ENCODE data around the gene TTC3. TPM values are rescaled to one million over a fixed set of nuclear protein-coding genes. Genes with fewer than 3 reads are reported as not detected.
A peak's percentile ranks its signal among the peaks of the same experiment; 100 is the strongest.
"Not testable (repeated sequence)": the region's sequence is repeated elsewhere in the genome, so short reads cannot be mapped to it uniquely, and the experiment has no call there.

The TTC3 gene
- 100 to 1,000 TPM in 1 of 2 donors, 10 to 100 TPM in 1; 63.6 to 111 TPM for total RNA-seq

GRCh38 chr21:37072988-37073416, at the start of gene TTC3, which contains the start of gene PIGP:
Gene TTC3 (plus strand): TSS chr21:37073254. CDS start chr21:37087258, 14,004 bp downstream.
Gene PIGP (minus strand): TSS chr21:37073071. CDS start chr21:37072515, 556 bp downstream.
- Histone ChIP-seq H3K27ac (peak within 1 kb of the TSS; percentile 95 to 100), H3K27me3 (no peaks in the 10 kb centered on the region), H3K36me3 (peaks cover 12% of the 10 kb centered on the region), H3K4me3 (peak within 1 kb of the TSS; percentile 83), H3K4me1 (peaks cover 0 to 23% of the 10 kb centered on the region in 2 donors), H3K9me3 (no peaks in the 10 kb centered on the region)
- TF ChIP-seq CTCF (IDR thresholded peaks at IDR 0.05): no peak
- DNase-seq (ENCODE audit: low spot score): peak; percentile 92

- no peaks in the 10 kb centered on the region for H3K36me3 ChIP-seq
- no peaks in the 10 kb centered on the region for H3K4me1 ChIP-seq
- no peaks in the 10 kb centered on the region for H3K9me3 ChIP-seq
- no peak overlapping the region for H3K27ac ChIP-seq
- TF ChIP-seq CTCF (IDR thresholded peaks at IDR 0.05): no peak
- H3K27me3 ChIP-seq: no peaks in the 10 kb centered on the region
- DNase-seq (ENCODE audit: low spot score): peak; percentile 2
- no peak overlapping the region for H3K4me3 ChIP-seq
These were observed 46.6 kb upstream of the TTC3 start for GRCh38 chr21:37026499-37026898.

- Histone ChIP-seq H3K9me3 (no peaks in the 10 kb centered on the region), H3K4me3 (no peak overlapping the region), H3K36me3 (no peaks in the 10 kb centered on the region), H3K27ac (no peak overlapping the region), H3K27me3 (no peaks in the 10 kb centered on the region), H3K4me1 (no peaks in the 10 kb centered on the region)
- no peak for TF ChIP-seq CTCF (IDR thresholded peaks at IDR 0.05)
- DNase-seq (ENCODE audit: low spot score): peak; percentile 50
These were observed 44.5 kb upstream of the TTC3 start for GRCh38 chr21:37028570-37028969.

- H3K27ac ChIP-seq: no peak overlapping the region
- no peak for TF ChIP-seq CTCF (IDR thresholded peaks at IDR 0.05)
- no peaks in the 10 kb centered on the region for H3K4me1 ChIP-seq
- H3K36me3 ChIP-seq: no peaks in the 10 kb centered on the region
- DNase-seq (ENCODE audit: low spot score): no peak
- H3K9me3 ChIP-seq: no peaks in the 10 kb centered on the region
- H3K27me3 ChIP-seq: no peaks in the 10 kb centered on the region
- no peak overlapping the region for H3K4me3 ChIP-seq
These were observed 42.2 kb upstream of the TTC3 start for GRCh38 chr21:37030864-37031263.

GRCh38 chr21:37032293-37032692, 40.8 kb upstream of the TTC3 start:
- no peaks in the 10 kb centered on the region for H3K27me3 ChIP-seq
- DNase-seq (ENCODE audit: low spot score): peak; percentile 16
- TF ChIP-seq CTCF (IDR thresholded peaks at IDR 0.05): no peak
- no peaks in the 10 kb centered on the region for H3K36me3 ChIP-seq
- H3K9me3 ChIP-seq: no peaks in the 10 kb centered on the region
- H3K27ac ChIP-seq: no peak overlapping the region
- no peaks in the 10 kb centered on the region for H3K4me1 ChIP-seq
- H3K4me3 ChIP-seq: no peak overlapping the region

GRCh38 chr21:37032877-37033471, 40.1 kb upstream of the TTC3 start:
- no peaks in the 10 kb centered on the region for H3K27me3 ChIP-seq
- H3K36me3 ChIP-seq: no peaks in the 10 kb centered on the region
- H3K9me3 ChIP-seq: no peaks in the 10 kb centered on the region
- peak; percentile 2 for DNase-seq (ENCODE audit: low spot score)
- H3K27ac ChIP-seq: no peak overlapping the region
- no peak overlapping the region for H3K4me3 ChIP-seq
- H3K4me1 ChIP-seq: no peaks in the 10 kb centered on the region
- no peak for TF ChIP-seq CTCF (IDR thresholded peaks at IDR 0.05)

GRCh38 chr21:37034394-37034793, 38.7 kb upstream of the TTC3 start:
- not testable (repeated sequence) for H3K4me1 ChIP-seq, H3K27ac ChIP-seq, H3K4me3 ChIP-seq, H3K27me3 ChIP-seq, H3K9me3 ChIP-seq, H3K36me3 ChIP-seq
- peak; percentile 4 for DNase-seq (ENCODE audit: low spot score)
